ENCODE results near the gene SFSWAP. TPM values are rescaled to one million over a fixed set of nuclear protein-coding genes. Genes with fewer than 3 reads are reported as not detected.
A peak's percentile ranks its signal among the peaks of the same experiment; 100 is the strongest.

The SFSWAP gene
- total RNA-seq, 1 experiment from 2014 or later = 76.3 TPM

GRCh38 chr12:131829356-131829747 is 118.5 kb downstream of the SFSWAP start (continued):
- TF ChIP-seq PRDM15 (CRISPR knock-in tag; IDR thresholded peaks at IDR 0.05) (no peak), HMGXB4 (CRISPR knock-in tag; IDR thresholded peaks at IDR 0.05) (peak; percentile 55; the same call in 1 of the 2 replicates), ZNF396 (CRISPR knock-in tag; IDR thresholded peaks at IDR 0.05; ENCODE audit: borderline replicate concordance) (no peak), JAZF1 (CRISPR knock-in tag; IDR thresholded peaks at IDR 0.05) (no peak)
- TF ChIP-seq, protein P1, sequence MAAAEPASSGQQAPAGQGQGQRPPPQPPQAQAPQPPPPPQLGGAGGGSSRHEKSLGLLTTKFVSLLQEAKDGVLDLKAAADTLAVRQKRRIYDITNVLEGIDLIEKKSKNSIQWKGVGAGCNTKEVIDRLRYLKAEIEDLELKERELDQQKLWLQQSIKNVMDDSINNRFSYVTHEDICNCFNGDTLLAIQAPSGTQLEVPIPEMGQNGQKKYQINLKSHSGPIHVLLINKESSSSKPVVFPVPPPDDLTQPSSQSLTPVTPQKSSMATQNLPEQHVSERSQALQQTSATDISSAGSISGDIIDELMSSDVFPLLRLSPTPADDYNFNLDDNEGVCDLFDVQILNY (CRISPR knock-in tag; IDR thresholded peaks at IDR 0.05) = no peak

DNA sequence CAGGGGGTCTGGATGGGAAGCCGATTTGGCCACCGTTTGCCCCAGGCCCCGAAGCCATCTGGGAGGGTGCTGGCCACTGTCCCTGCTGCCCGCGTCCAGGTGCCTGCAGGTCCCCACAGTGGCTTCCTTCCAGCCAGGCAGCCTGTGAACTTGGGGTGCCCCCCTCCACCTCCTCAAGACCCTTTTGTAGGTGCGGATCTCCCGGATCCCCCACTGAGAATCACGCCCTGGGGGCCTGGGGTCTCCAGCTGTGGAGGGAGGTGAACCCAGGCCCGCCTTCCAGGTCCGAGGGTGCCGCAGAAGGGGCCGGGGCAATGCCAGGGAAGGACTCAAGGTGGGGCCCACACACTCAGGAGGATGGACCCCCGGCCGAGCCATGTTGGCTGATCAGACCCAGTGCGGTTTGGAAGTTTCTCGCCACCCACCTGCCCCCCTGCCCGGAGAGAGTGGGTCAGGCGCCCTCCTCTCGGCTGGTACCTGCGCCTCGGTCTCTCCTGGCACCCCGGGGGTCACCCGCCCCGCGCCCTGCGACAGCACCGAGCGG is 119.0 kb downstream of the SFSWAP start:
- DNase-seq (ENCODE audit: low spot score) = no peak
- no peaks in the 10 kb centered on the region for H3K9me3 Mint-ChIP-seq
- peaks cover 22% of the 10 kb centered on the region for H3K4me1 Mint-ChIP-seq
- TF ChIP-seq MYBL2 (CRISPR knock-in tag; IDR thresholded peaks at IDR 0.05) (no peak), ZNF121 (CRISPR knock-in tag; IDR thresholded peaks at IDR 0.05) (no peak), SMAD3 (CRISPR knock-in tag; IDR thresholded peaks at IDR 0.05; ENCODE audit: borderline replicate concordance) (no peak), ZNF423 (CRISPR knock-in tag; IDR thresholded peaks at IDR 0.05) (0 out of 2 replicates have a peak, but pooled peaks have one; percentile 17)
- TF ChIP-seq, protein P2, sequence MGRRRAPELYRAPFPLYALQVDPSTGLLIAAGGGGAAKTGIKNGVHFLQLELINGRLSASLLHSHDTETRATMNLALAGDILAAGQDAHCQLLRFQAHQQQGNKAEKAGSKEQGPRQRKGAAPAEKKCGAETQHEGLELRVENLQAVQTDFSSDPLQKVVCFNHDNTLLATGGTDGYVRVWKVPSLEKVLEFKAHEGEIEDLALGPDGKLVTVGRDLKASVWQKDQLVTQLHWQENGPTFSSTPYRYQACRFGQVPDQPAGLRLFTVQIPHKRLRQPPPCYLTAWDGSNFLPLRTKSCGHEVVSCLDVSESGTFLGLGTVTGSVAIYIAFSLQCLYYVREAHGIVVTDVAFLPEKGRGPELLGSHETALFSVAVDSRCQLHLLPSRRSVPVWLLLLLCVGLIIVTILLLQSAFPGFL (CRISPR knock-in tag; IDR thresholded peaks at IDR 0.05; ENCODE audit: borderline replicate concordance) = no peak
- H3K27me3 Mint-ChIP-seq (ENCODE audit: low read depth) = peaks cover 19% of the 10 kb centered on the region
- no peak for ATAC-seq
- POLR2A ChIA-PET = no interaction called here
- no peaks in the 10 kb centered on the region for H3K36me3 Mint-ChIP-seq
- peak overlapping the region; percentile 77 for H3K4me3 Mint-ChIP-seq
- no peak overlapping the region for H3K27ac Mint-ChIP-seq
- CTCF ChIA-PET = interaction anchor here (1.0 to 1.7 kb wide), 10 partner anchors 21 to 725 kb away, joined by 3 to 12 read pairs (median 4); partner anchors contain the start of gene SFSWAP

DNA sequence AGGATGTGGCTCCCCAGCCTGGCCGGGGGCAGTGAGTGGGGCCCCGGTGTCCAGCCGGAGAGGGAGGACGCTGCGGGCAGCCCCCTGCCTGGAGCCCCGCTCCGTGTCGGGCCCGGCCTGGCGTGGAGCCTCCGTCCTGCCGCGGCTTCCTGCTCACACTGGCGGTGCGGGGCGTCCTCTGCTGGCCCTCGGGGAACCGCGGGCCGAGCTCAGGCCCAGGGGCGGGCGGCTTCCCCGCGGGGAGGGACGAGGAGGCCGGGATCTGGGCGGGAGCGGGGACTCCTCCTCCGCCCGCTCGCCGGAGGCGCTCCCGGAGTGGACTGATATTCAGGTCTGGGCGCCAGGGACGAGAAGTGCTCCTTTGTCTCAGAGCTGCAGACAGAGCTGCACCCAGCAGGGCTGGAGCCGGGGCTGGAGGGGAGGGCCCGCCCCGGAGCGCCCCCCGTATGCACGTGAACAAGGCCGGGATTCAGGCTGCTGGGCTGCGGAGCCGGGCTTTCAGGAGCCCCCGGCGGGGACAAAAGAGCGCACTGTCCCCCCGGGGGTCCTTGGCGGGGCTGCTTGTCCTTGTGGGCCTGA is 119.5 kb downstream of the SFSWAP start:
- Mint-ChIP-seq H3K4me3 (peak overlapping the region; percentile 67), H3K27me3 (ENCODE audit: low read depth) (peaks cover 19% of the 10 kb centered on the region), H3K36me3 (no peaks in the 10 kb centered on the region), H3K9me3 (no peaks in the 10 kb centered on the region), H3K4me1 (peaks cover 22% of the 10 kb centered on the region), H3K27ac (no peak overlapping the region)
- POLR2A ChIA-PET = no interaction called here
- CTCF ChIA-PET = interaction anchor here (1.0 to 1.7 kb wide), 9 partner anchors 21 to 726 kb away, joined by 3 to 12 read pairs (median 3); partner anchors contain the start of gene SFSWAP
- ATAC-seq (peak; percentile 10), DNase-seq (ENCODE audit: low spot score) (peak; percentile 67)
- TF ChIP-seq ZNF263 (CRISPR knock-in tag; IDR thresholded peaks at IDR 0.05; ENCODE audit: low read depth) (peak; percentile 56), ZNF317 (CRISPR knock-in tag; IDR thresholded peaks at IDR 0.05; ENCODE audit: borderline replicate concordance, low read depth) (no peak), FOXJ3 (CRISPR knock-in tag; IDR thresholded peaks at IDR 0.05; ENCODE audit: borderline replicate concordance) (no peak), ZNF232 (CRISPR knock-in tag; IDR thresholded peaks at IDR 0.05) (no peak), ZNF219 (CRISPR knock-in tag; IDR thresholded peaks at IDR 0.05; ENCODE audit: borderline replicate concordance) (no peak), SMAD3 (CRISPR knock-in tag; IDR thresholded peaks at IDR 0.05; ENCODE audit: borderline replicate concordance) (no peak), E2F1 (CRISPR knock-in tag; IDR thresholded peaks at IDR 0.05) (no peak), ZNF138 (CRISPR knock-in tag; conservative IDR thresholded peaks at IDR 0.05) (no peak), ZBTB21 (CRISPR knock-in tag; IDR thresholded peaks at IDR 0.05; ENCODE audit: borderline replicate concordance) (no peak)
- TF ChIP-seq, protein P3, sequence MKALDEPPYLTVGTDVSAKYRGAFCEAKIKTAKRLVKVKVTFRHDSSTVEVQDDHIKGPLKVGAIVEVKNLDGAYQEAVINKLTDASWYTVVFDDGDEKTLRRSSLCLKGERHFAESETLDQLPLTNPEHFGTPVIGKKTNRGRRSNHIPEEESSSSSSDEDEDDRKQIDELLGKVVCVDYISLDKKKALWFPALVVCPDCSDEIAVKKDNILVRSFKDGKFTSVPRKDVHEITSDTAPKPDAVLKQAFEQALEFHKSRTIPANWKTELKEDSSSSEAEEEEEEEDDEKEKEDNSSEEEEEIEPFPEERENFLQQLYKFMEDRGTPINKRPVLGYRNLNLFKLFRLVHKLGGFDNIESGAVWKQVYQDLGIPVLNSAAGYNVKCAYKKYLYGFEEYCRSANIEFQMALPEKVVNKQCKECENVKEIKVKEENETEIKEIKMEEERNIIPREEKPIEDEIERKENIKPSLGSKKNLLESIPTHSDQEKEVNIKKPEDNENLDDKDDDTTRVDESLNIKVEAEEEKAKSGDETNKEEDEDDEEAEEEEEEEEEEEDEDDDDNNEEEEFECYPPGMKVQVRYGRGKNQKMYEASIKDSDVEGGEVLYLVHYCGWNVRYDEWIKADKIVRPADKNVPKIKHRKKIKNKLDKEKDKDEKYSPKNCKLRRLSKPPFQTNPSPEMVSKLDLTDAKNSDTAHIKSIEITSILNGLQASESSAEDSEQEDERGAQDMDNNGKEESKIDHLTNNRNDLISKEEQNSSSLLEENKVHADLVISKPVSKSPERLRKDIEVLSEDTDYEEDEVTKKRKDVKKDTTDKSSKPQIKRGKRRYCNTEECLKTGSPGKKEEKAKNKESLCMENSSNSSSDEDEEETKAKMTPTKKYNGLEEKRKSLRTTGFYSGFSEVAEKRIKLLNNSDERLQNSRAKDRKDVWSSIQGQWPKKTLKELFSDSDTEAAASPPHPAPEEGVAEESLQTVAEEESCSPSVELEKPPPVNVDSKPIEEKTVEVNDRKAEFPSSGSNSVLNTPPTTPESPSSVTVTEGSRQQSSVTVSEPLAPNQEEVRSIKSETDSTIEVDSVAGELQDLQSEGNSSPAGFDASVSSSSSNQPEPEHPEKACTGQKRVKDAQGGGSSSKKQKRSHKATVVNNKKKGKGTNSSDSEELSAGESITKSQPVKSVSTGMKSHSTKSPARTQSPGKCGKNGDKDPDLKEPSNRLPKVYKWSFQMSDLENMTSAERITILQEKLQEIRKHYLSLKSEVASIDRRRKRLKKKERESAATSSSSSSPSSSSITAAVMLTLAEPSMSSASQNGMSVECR (CRISPR knock-in tag; IDR thresholded peaks at IDR 0.05; ENCODE audit: borderline replicate concordance) = no peak
